Nephron (organoid): ENCODE results near the gene TINAG.

ENCODE experiments used
- H3K27ac Mint-ChIP-seq, 3 experiments: 2 replicates each; pipeline ENCODE4 v1.8.0; 2020; ENCODE audit warnings: mixed read lengths in 3 of 3, mild to moderate bottlenecking in 2 of 3, moderate library complexity in 1 of 3
- H3K27me3 Mint-ChIP-seq: 2 replicates; pipeline ENCODE4 v1.8.0; 2021; ENCODE audit warnings: low read depth, mild to moderate bottlenecking, moderate library complexity, mixed read lengths
- H3K36me3 Mint-ChIP-seq: 2 replicates; pipeline ENCODE4 v1.8.0; 2020; ENCODE audit warnings: low read depth, mixed read lengths
- H3K4me1 Mint-ChIP-seq: 2 replicates; pipeline ENCODE4 v1.8.0; 2020; ENCODE audit warnings: mixed read lengths
- H3K4me3 Mint-ChIP-seq, 3 experiments: 2 replicates each; pipeline ENCODE4 v1.8.0; 2020; ENCODE audit warnings: mild to moderate bottlenecking in 3 of 3, mixed read lengths in 3 of 3, moderate library complexity in 2 of 3
- H3K9me3 Mint-ChIP-seq: 2 replicates; pipeline ENCODE4 v1.8.0; 2020; ENCODE audit warnings: mixed read lengths
- CTCF ChIP-seq, 3 experiments: fragments of 200-600 bp; sonication (generic); IDR thresholded peaks; one replicate each; pipeline ENCODE4 v1.5.0; 2021; ENCODE audit warnings: antibody characterized with exemption in 3 of 3; ENCODE audit not compliant: unreplicated experiment in 3 of 3

Gene TINAG

GRCh38 chr6:54335871-54336270 lies 27.6 kb downstream of the TINAG start:
- H3K4me1 Mint-ChIP-seq: no peaks in the 10 kb centered on the region
- H3K36me3 Mint-ChIP-seq: no peaks in the 10 kb centered on the region
- no peak overlapping the region for H3K4me3 Mint-ChIP-seq
- no peak for TF ChIP-seq CTCF (IDR thresholded peaks at IDR 0.05; ENCODE audit: unreplicated experiment in 3 of 3)
- peaks cover 17% of the 10 kb centered on the region for H3K9me3 Mint-ChIP-seq
- H3K27ac Mint-ChIP-seq: no peak overlapping the region
- H3K27me3 Mint-ChIP-seq: no peaks in the 10 kb centered on the region

GRCh38 chr6:54353975-54354374 lies 45.7 kb downstream of the TINAG start:
- Mint-ChIP-seq H3K27me3 (peaks cover 4% of the 10 kb centered on the region), H3K27ac (no peak overlapping the region), H3K36me3 (no peaks in the 10 kb centered on the region), H3K4me1 (no peaks in the 10 kb centered on the region), H3K4me3 (no peak overlapping the region), H3K9me3 (no peaks in the 10 kb centered on the region)
- no peak for TF ChIP-seq CTCF (IDR thresholded peaks at IDR 0.05; ENCODE audit: unreplicated experiment in 3 of 3)

- Mint-ChIP-seq H3K9me3 (no peaks in the 10 kb centered on the region), H3K36me3 (no peaks in the 10 kb centered on the region), H3K4me3 (no peak overlapping the region), H3K4me1 (no peaks in the 10 kb centered on the region), H3K27ac (no peak overlapping the region), H3K27me3 (peaks cover 4% of the 10 kb centered on the region)
- no peak for TF ChIP-seq CTCF (IDR thresholded peaks at IDR 0.05; ENCODE audit: unreplicated experiment in 3 of 3)
These were observed 46.4 kb downstream of the TINAG start for GRCh38 chr6:54354608-54355007.

- no peak for TF ChIP-seq CTCF (IDR thresholded peaks at IDR 0.05; ENCODE audit: unreplicated experiment in 3 of 3)
- no peak overlapping the region for H3K4me3 Mint-ChIP-seq
- no peaks in the 10 kb centered on the region for H3K9me3 Mint-ChIP-seq
- no peak overlapping the region for H3K27ac Mint-ChIP-seq
- peaks cover 4% of the 10 kb centered on the region for H3K27me3 Mint-ChIP-seq
- peaks cover 4% of the 10 kb centered on the region for H3K36me3 Mint-ChIP-seq
- no peaks in the 10 kb centered on the region for H3K4me1 Mint-ChIP-seq
These were observed 48.9 kb downstream of the TINAG start for GRCh38 chr6:54357141-54357540.

GRCh38 chr6:54361188-54361587 lies 52.9 kb downstream of the TINAG start:
- Mint-ChIP-seq H3K4me1 (no peaks in the 10 kb centered on the region), H3K27me3 (peaks cover 4% of the 10 kb centered on the region), H3K27ac (no peak overlapping the region), H3K4me3 (no peak overlapping the region), H3K9me3 (no peaks in the 10 kb centered on the region), H3K36me3 (peaks cover 4% of the 10 kb centered on the region)
- no peak for TF ChIP-seq CTCF (IDR thresholded peaks at IDR 0.05; ENCODE audit: unreplicated experiment in 3 of 3)

- H3K27me3 Mint-ChIP-seq: peaks cover 4% of the 10 kb centered on the region
- H3K4me1 Mint-ChIP-seq: no peaks in the 10 kb centered on the region
- no peaks in the 10 kb centered on the region for H3K9me3 Mint-ChIP-seq
These were observed 53.5 kb downstream of the TINAG start for GRCh38 chr6:54361734-54362133.

More at GRCh38 chr6:54361734-54362133, 53.5 kb downstream of the TINAG start:
- TF ChIP-seq CTCF (IDR thresholded peaks at IDR 0.05; ENCODE audit: unreplicated experiment in 3 of 3): no peak
- Mint-ChIP-seq H3K36me3 (peaks cover 4% of the 10 kb centered on the region), H3K4me3 (no peak overlapping the region), H3K27ac (no peak overlapping the region)
